ENCODE measurements around the gene KLHL29. TPM values are rescaled to one million over a fixed set of nuclear protein-coding genes. Genes with fewer than 3 reads are reported as not detected.
A peak's percentile ranks its signal among the peaks of the same experiment; 100 is the strongest.

The KLHL29 gene
- total RNA-seq, 1 experiment from 2014 or later: 2.4 TPM

DNA sequence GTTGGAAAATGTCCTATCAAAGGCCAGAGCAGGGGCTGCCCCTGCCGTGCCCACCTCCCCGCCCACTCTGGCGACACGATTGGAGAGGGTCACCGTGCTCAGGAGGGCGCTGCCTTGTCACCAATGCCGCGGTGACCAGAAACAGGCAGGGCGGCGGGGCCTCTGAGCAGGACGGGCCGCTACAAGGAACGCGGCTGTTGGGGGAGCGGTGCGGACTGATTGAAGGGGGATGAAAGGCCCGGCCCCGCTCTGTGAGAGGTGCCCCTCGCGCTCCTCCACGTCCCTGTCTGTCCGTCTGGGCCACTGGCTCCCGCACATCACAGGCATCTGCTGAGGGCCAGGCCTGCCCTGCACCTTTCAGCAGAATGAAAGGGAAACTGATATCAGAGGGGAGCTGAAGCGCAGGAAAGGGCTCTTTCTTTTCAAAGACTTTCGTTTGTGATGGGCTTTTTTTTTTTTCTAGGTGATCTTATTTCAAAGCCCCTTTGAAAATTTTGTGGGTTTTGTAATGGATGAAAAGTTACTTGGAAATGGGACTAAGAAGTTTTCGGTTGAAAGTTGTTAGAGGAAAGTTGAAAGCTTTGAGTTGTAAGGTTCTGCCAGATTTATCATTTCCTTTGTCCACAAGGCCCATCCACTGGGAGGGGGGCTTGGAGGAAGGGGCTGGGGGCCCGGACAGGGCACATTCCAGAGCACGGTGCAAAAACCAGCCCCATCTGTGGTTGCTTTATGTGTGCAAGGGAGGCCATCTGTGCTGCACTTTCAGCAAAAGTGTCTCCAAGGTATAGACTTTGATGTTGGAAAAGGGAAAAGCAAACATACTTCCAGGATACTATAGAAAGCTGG is 244.2 kb downstream of the KLHL29 start:
- Histone ChIP-seq H3K18ac (ENCODE audit: insufficient read length, low read depth, low read length) (no peak overlapping the region), H2BK15ac (ENCODE audit: low read depth, low read length) (peak overlapping the region; percentile 59; the same call in 1 of the 2 replicates), H3K27ac (ENCODE audit: insufficient read length, low read depth, low read length) (no peak overlapping the region), H4K5ac (ENCODE audit: insufficient read length, low read depth, low read length) (no peak overlapping the region), H3K9ac (ENCODE audit: extremely low read depth, insufficient read length, low read length) (no peak overlapping the region), H4K91ac (ENCODE audit: insufficient read length, low read depth, low read length) (no peak overlapping the region), H3K23ac (ENCODE audit: insufficient read length, low read depth, low read length) (no peak overlapping the region), H3K27me3 (ENCODE audit: insufficient read depth, low read length) (no peaks in the 10 kb centered on the region), H4K8ac (replicated peaks; ENCODE audit: insufficient read length, low read depth, low read length) (no peak overlapping the region), H3K79me2 (ENCODE audit: insufficient read depth, low read length) (no peaks in the 10 kb centered on the region), H2BK12ac (ENCODE audit: insufficient read length, low read depth, low read length) (no peak overlapping the region), H3K4me1 (ENCODE audit: insufficient read depth, low read length) (no peaks in the 10 kb centered on the region), H2BK5ac (ENCODE audit: insufficient read length, low read length) (no peak overlapping the region), H2BK120ac (ENCODE audit: low read depth, low read length, poor library complexity, severe bottlenecking) (no peak overlapping the region), H3K79me1 (ENCODE audit: insufficient read depth, low read depth, low read length, poor library complexity, severe bottlenecking) (no peaks in the 10 kb centered on the region), H3K9me3 (ENCODE audit: control insufficient read depth, low read depth, low read length) (no peaks in the 10 kb centered on the region), H2AFZ (ENCODE audit: low read length) (no peak overlapping the region), H4K20me1 (ENCODE audit: control insufficient read depth, insufficient read depth, insufficient read length) (no peaks in the 10 kb centered on the region), H2BK20ac (ENCODE audit: low read depth, low read length, poor library complexity, severe bottlenecking) (no peak overlapping the region), H3K23me2 (ENCODE audit: insufficient read length, low read depth, low read length, poor library complexity, severe bottlenecking) (no peaks in the 10 kb centered on the region), H3K4ac (ENCODE audit: low read depth, low read length) (no peak overlapping the region), H3K4me2 (ENCODE audit: insufficient read depth, insufficient read length, low read length) (no peak overlapping the region), H2AK5ac (ENCODE audit: insufficient read length, low read length) (no peak overlapping the region), H3K56ac (ENCODE audit: insufficient read length, low read depth, low read length) (no peak overlapping the region), H3K14ac (ENCODE audit: insufficient read depth, low read length) (no peak overlapping the region), H3T11ph (ENCODE audit: low read length) (no peak overlapping the region)
- DNase-seq: no peak
- H3K27ac Mint-ChIP-seq: peak overlapping the region in 1 of 3 experiments; percentile 16; a peak in 1 of 7 replicates
- H3K27me3 Mint-ChIP-seq (ENCODE audit: low read depth): no peaks in the 10 kb centered on the region
- peaks cover 5 to 10% of the 10 kb centered on the region in 2 experiments for H3K9me3 Mint-ChIP-seq
- WGBS (ENCODE audit: extremely low coverage, insufficient read length, low lambda C conversion rate): 100% methylated on average over 1 of the region's 28 CpGs
- peaks cover 0 to 6% (median 4%) of the 10 kb centered on the region in 3 experiments; a peak in 4 of 7 replicates for H3K36me3 Mint-ChIP-seq (ENCODE audit: insufficient read depth in 1 of 3, low read depth in 3 of 3)
- no peak for TF ChIP-seq CTCF (conservative IDR thresholded peaks at IDR 0.05)
- H3K4me1 Mint-ChIP-seq: peaks cover 18 to 22% of the 10 kb centered on the region in 2 experiments
- no peak overlapping the region for H3K4me3 Mint-ChIP-seq
